ENCODE measurements around the gene FBXL7.

DNA sequence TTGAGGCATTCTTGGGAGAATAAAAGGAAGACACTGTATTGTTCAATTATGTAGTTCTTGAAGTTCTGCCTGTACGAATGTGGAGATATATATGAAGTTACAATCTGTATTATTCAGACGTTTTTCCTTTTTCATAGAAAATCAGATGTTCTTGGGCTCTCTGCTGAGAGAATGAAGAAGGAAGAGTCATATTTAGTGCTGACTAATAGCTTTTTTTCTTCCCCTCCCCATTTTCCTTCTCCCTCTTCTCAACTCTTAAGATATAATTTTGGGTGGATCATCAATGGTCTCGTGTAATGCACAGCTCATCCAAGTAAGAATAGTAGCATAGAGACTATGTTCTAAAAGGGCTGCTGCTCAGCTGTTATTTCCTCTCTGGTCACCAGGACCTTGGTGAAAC is 23.0 kb upstream of the FBXL7 start:
- TF ChIP-seq, protein P1, sequence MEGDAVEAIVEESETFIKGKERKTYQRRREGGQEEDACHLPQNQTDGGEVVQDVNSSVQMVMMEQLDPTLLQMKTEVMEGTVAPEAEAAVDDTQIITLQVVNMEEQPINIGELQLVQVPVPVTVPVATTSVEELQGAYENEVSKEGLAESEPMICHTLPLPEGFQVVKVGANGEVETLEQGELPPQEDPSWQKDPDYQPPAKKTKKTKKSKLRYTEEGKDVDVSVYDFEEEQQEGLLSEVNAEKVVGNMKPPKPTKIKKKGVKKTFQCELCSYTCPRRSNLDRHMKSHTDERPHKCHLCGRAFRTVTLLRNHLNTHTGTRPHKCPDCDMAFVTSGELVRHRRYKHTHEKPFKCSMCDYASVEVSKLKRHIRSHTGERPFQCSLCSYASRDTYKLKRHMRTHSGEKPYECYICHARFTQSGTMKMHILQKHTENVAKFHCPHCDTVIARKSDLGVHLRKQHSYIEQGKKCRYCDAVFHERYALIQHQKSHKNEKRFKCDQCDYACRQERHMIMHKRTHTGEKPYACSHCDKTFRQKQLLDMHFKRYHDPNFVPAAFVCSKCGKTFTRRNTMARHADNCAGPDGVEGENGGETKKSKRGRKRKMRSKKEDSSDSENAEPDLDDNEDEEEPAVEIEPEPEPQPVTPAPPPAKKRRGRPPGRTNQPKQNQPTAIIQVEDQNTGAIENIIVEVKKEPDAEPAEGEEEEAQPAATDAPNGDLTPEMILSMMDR (IDR thresholded peaks at IDR 0.05) = no peak
- no peak for TF ChIP-seq EZH2 (IDR thresholded peaks at IDR 0.05)
- TF ChIP-seq EZH2phosphoT487 (IDR thresholded peaks at IDR 0.05) = no peak
